Epidermal melanocyte (primary cell): Measurements from ENCODE around the gene GLRX5.
A peak's percentile ranks its signal among the peaks of the same experiment; 100 is the strongest.

Experiments
- DNase-seq: peaks from one replicate; pipeline ENCODE4 v3.0.0; 2011; ENCODE audit warnings: low spot score; ENCODE audit not compliant: insufficient read length

The GLRX5 gene

DNA sequence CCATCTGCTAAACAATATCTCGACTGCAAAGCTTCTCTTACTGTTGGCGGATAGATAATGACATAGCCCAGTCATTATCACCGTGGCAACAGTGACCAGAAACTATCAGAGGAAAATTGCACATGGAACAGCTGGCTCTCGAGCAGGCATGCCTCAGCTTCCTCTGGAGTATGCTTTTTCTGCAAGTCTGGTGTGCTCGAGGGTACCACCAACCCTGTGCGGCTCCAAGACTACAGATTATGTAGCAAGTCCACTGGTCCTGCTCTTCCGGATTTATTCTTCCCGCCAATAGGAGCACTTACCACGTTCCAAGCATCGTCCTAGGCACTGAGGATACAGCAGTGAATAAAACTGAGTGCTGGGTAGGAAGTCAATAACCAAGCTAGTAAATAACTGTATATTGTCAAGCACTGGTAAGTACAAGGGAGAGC, 1.4 kb upstream of the GLRX5 start:
- no peak for DNase-seq

DNA sequence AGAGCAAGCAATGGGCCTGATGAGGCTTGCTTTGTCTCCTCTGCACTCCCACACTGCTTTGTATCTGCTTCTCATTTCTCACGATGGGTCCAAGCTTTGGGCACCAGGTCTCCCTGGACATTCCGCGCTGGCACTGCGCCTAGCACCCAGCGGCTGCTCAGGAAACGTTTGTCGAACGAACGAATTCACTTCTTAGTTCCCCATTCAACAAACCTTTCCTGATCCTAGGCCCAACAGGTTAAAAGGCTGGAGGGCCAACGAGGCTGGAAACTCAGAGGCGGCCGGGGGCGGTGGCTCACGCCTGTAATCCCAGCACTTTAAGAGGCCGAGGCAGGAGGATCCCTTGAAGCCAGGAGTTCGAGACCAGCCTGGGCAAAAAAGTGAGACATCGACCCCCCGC, 1.0 kb upstream of the GLRX5 start:
- DNase-seq: no peak

DNA sequence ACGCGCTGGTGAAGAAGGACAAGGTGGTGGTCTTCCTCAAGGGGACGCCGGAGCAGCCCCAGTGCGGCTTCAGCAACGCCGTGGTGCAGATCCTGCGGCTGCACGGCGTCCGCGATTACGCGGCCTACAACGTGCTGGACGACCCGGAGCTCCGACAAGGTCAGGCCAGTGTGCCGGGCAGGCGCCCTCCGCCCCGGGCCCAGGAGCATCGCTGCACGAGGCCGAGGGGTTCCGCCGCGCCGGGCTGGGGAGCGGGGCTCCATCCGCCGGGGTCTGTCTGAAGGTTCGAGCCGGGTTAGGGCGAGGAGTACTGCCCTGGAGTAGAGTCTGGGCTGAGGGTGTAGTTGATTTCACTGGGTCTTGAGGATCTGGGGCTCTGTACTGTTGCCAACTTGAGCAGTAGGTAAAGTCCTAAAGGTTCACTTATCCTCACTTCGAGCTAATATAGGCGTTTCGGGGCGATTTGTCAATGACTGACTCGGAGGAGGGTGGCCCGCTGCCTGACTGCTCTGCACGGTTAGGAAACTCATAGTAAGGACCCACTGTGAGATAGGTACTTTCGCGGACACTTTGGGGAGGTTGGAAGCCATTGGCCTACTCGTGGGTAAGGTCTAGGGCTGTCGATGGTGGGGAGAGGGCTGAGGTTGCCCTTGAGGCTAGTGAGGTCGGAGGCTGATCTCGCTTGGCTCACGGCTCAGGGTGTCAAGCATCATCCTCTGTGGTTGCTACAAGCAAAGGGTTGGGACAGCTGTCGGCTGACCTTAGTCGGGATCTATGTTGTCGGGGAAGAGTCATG, 574 bp downstream of the GLRX5 start:
- DNase-seq: no peak

DNA sequence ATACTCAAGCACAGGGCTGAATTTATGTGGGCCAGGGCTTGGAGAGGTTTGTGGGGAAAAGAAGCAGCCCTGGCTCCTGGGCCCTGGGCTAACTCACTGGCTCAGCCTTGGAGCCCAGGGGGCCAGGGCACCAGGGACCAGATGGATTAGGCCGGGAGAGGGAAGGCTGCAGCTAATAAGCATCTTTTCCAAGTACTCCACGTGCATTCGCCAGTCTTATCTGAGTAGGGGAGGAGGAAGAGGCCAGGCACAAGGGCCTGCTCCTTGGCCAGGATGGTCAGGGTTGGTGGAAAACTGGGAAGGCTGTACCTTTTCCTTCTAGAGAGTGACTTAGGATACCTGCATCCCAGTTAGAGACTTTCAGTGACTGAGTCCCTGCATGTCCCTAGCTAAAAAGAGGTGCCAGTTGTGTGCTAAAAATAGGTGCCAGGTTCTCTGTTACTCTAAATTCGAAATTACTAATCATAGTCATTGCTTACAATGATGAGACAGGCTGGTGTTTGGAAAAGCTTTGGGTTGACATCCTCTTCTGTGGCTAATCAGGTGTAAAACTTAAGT, 1.3 kb downstream of the GLRX5 start:
- DNase-seq: no peak

DNA sequence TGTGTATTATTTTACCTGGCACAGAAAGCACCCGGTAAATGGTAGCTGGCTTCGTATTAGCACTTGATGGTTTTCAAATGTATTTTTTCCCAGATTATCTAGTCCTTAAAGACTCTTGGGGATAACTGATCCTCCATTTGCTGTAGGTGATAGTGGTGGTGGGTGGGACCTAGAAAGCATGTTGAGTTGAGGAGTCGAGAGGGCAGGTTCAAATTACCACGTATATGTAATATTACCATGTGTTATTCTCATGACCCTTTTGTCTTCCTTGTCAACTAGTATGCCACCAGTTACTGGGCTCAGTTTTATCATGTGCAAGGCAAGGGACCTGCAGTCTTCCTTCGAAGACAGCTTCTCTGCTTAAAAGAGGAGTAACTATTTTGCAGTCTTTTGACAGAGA, 1.8 kb downstream of the GLRX5 start:
- no peak for DNase-seq

DNA sequence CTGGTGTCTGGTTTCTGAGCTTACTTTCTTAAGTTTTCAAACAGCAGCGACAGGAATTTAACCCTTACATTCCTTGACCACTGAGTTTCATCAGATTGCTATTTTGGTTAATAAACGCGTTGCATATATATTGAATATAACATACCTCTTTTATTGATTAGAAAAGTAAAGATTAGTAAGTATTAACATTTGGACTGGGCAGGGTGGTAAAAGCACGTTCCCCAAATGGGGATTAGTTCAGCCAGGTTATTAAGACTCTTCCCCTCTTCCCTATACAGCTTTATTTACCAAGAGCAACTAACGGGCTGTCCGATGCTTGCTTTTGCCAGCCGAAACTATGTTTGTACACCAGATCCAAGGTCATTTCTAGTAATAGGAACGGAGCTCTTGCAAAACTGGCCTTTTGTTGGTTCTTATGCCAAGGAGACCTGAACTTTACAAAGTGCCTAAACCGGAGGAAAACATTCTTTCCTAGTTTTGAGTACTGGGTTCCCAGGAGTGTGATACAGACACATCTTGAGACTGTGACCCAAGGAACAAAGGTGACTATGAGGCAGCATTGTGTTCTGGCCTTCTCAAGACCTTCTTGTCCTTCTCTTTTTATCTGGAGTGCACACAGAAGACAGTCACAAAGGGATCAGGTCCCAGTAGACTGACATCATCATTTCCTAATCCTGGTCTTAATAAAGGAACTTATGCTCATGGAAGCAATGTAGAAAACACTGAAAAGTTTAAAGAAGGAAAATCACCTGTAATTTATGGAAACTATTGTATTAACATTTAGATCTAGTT, 2.6 kb downstream of the GLRX5 start:
- DNase-seq: no peak

DNA sequence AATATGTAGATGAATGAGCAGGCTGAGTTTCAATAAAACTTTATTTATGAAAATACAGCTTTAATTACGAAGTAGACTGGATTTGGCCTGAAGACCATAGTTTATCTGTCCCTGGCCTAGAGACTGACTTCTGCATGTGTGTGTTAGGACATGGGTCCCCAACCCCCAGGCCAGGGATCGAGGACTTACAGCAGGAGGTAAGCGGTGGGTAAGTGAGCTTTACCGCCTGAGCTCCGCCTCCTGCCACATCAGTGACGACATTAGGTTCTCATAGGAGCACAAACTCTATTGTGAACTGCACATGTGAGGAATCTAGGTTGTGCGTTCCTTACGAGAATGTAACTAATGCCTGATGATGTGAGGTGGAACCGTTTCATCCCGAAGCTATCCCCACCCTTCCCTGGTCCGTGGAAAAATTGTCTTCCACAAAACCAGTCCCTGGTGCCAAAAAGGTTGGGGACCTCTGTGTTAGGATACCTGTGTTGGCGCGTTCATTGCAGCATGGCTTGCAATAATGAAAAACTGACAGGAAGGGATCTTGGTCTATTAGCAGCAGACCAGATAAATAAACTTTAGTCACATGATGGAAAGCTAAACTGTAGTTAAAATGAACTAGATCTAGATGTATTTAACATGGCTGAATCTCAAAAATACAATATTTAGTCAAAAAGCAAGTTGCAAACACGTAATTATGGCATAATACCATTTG, 4.1 kb downstream of the GLRX5 start:
- no peak for DNase-seq

DNA sequence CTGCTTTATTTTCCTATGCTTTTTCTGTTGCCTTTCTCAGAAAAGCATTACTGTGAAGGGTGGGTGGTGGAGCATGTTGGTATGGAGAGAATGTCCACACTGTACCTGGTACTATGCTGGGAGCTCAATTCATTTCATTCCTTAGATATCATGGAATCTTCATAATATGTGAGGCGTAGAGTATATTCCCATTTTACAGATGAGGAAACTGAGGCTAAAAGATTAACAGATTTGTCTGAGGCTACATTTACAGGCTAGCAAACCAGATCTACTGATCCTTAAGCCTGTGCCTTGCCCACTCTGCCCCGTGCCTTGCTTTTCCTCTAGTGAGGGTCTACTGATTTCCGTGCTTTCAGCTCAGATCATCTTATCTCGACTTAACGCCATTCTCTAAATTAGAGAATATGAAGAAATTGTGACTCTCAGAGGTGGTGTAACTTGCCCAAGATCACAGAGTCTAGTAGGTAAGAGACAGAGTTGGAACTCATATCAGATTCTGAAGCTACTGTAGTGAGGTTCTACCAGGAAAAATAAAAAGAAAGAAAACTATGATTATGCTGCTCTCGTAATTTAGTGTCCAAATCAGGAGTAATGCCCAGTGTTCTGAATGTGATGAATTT, 5.5 kb downstream of the GLRX5 start:
- no peak for DNase-seq

DNA sequence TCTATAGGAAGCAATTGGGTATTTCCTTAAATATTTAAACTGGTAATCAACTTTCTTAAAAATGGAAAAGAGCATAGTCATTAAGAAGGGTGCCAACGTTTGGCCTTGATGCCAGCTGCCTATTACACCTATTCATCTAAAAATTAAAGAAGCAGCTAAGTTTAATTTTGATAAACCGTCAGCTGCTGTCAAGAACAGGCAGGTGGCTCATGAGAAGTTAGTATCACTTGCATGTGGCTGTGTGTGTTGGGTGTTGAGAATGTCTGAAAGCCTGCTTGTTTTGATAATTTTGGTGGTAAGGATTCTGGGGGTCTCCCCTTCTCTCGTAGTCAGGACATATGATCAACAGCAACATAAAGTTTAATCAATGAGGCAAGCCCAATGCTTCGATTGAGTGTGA, 6.5 kb downstream of the GLRX5 start:
- DNase-seq: no peak

DNA sequence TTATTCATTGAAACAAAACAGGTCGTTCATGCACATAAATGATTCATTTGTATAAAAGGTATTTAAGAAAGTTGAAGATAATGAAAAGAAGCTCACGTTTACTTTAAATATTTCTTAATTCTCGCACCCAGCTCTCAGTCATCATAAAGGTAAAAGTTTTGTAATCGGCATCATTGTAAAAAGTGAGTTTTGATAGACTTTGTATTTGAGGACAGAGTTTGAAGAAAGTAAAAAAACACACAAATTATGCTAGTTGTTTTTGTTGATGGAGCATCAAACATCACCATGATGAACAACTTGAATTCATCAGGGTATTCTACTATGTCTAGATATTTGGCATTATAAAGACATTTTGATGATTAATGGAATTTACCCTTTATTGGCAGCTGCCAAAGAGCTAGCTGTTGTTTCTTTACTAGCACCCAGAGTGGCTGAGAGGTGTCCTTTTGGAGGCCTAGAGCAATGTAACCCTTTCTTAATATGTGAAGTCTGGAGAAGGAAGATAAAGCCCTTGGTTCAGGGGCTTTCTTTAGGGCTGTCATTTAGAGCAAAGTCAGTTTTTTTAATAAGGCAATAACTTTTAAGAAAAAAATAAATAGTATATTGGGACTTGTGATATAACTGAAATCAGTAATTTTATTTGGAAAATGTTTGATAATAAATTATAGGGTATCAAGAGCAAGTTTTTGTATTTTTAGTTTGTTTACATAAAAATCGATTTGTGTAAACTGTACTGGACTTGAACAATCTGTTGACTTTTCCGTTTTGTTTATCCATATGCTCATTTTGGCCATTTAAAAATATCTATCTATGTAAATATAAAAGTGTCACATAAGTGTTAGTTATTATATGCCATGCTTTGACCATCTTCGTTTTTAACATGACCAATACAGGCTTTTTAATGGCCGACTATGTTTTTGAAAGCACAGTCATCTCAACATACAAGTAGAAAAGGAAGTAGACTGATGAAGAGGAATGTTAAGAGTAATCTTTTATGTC, 7.4 kb downstream of the GLRX5 start:
- no peak for DNase-seq

DNA sequence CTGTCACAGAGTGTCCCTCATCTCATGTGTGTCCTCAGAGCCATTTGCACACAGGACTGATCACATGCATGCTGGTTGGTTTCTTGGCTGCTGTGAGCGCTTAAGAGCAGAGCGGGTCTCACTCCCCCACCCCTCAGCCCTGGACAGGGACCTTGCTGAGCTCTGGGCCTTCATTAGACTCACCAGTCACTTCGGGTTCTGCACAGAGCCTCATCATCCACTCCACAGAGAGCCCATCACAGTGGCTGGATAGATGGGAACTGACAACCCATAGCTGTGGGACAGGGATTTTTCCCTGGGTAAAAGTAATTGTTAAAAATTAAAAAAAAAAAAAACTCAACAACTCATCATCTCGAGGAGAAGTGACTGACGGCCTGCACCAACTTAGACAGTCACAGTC, 8.2 kb downstream of the GLRX5 start:
- no peak for DNase-seq

DNA sequence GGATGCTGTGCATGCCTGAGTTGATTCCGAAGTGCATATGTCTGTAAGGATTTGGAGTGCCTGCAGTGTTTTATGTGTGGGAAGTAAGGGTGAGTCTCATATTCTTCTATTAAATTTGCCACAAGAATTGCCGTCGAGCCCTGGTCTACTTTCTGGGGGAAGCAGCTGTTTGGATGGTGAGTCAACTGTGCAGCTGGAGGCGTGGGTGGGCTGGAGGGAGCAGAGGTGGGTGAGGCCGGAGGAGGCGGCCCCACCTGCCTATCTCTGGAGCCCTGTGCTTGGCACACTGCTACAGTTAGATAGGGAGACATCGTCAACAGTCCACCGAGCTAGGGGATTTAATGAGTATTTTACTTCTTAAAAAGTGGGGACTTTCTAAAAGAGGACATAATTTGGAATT, 9.7 kb downstream of the GLRX5 start:
- no peak for DNase-seq

DNA sequence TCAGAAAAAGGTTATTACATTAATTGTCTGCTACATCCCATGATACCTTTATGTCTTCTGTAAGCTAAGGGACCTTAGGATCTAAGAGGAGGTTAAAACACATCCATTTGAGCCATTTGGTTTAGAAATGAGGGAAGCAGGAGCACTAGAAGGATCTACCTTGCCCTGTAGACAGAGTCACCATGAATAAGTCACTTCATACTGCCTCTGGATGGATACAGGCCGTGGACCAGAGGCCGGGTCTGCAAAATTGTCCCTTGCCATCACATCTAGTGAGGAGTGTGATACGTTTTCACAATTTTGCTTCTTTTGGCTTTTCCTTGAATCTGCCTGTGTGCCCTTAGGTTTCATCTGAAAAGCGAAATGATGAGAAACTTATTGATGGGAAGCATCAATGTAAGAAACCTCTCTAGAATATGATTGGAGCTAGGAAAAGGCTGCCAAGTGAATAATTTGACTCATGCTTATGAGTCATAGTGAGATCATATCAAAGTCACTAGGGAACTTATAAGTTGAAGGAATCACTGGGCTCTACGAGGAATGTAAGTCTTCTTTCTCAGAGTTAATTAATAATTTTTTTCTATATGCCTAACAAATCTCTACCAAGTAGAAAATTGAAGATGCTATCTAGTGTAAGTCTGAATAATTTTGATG, 10.8 kb downstream of the GLRX5 start:
- DNase-seq: no peak

DNA sequence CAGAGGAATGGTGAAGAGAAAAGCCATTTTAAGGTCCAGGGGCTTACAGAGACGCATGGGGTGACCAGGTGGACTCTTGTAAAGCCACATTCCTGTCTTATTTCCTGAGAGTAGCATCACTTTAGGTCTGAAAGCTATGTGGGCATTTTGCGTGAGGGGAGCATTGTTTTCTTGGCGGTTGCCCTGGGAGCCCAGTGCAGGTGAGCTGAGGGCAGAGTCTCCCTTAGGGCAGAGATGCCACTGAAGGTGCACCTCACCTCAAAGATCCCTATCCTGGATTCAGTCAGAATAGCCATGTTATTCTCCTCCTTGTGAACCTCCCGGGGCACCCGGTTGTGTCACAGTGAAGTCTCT, 12.4 kb downstream of the GLRX5 start:
- DNase-seq: no peak

DNA sequence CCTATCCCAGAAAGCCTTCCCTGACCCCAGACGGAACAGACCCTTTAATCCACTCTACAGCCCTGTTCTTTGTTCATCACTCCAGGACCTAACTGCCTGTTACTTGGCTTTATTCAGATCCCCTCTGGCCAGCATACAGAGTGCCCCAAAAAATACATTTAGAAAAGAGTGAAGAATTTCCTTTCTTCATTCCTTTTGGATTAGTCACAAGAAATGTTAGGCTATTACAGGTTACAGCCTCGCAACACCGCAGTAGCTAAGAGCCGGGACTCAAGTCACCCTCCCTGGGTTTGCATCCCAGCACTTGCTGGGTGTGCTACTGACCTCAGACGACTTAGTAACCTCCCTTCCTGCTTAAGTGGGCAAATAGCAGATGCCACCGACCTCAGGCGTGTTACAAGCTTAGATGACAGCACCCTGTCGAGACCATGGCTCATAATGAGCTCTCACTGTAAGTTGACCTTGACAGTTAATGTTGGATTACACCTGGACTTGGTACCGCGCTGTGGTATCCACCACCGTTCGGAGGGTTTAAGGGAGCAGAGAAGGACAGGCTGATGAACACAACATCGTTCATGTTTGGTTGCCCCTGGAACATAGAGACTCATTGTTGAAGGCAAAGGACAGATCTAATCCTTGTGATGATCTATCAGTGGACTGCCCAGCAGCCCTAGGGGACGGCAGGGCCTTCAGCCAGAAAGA, 12.9 kb downstream of the GLRX5 start:
- DNase-seq: peak; percentile 59

DNA sequence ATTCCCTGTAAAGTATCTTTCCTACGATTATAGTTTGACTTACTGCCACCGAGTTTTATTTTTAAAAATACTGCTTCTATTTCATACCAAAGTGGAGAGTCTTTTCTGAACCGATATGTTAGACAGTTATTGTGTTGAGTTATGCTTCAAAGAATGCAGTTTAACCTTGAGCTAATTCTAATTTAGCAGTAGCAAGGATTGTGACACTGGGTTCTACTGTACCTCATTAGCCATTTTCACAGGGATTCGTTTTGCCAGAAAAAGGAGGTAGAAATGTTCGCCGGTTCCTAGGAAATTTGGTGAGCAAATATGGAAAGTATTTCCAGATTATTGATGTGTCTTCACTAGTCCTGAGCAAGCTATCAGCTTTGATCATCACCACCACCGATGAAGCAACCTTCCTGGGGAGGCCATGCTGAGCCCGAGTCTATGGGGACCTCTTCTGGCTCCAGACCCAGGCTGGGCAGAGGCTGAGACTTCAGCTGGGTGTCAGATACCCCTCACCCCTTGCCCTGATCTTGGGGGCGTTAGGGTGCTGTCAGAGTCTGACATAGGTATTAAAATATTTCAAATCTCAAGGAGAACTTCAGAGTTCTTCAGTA, 13.6 kb downstream of the GLRX5 start:
- no peak for DNase-seq

DNA sequence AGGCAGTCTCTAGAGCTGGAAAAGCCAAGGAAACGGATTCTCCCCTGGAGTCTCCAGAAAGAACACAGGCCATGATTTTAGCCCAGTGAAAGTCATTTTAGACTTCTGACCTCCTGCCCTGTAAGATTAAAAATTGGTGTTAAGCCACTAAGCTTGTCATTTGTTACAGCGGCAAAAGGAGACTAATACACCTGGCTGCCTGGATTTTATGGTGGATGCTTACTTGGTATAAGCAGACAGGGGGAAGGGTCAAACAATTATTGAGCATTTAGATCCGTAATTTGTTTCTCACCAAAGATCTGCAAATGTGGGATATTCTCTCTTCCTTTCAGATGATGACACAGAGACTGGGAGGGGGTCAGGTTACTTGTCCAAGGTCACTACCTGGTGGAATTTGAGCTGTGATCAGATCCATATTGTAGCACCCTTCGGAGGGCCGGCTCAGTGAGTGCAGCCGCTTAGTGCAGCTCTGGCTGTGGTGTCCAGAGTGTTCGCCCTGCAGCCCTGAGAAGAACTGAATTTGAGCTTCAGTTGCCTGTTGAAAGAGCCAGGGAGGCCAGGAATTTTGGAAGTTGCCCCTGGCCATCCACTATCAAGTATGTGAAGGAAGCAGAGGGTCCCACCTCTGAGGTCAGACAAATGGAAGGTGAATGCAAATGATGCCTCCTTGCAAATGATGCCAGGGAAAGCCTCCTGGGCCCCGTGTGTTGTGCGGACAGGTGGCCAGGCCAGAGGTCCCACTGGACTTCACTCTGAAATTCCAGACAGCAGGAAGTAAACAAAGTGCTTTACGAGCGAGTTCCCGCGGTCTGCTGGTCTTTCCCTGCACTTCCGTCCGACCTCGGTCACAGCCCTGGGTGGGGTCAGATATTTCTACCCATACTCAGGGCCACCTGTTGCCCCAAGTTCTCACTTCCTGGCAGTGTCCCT, 15.1 kb downstream of the GLRX5 start:
- DNase-seq: no peak

DNA sequence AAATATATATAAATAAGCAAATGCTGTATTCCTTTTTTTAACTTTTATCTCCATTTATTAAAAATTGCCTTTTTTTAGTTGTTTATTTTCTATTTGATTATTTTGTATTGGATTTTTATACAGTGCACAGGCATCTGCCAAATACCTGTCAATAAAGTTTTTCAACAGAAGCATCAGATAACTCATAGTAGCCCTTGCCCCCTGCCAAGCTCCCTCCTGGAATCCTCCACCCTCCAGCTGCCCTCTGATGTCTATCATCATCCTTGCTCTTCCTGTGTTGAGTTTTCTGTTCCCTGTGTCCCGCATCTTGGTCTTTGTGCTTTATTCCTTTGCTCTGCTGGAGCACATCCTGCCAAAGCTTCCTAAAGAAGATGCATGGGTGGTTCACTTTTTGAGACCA, 16.6 kb downstream of the GLRX5 start:
- no peak for DNase-seq
